ENCODE data around the gene PTTG1.

PTTG1 gene

GRCh38 chr5:160453751-160454150 lies 32.1 kb downstream of the PTTG1 start:
- DNase-seq (ENCODE audit: low read depth): no peak

- no peak for DNase-seq (ENCODE audit: low read depth)
These were observed 33.9 kb downstream of the PTTG1 start for GRCh38 chr5:160455600-160455999.

- DNase-seq (ENCODE audit: low read depth): no peak
These were observed 35.0 kb downstream of the PTTG1 start for GRCh38 chr5:160456480-160457177.

- no peak for DNase-seq (ENCODE audit: low read depth)
These were observed 35.6 kb downstream of the PTTG1 start for GRCh38 chr5:160457252-160457651.

GRCh38 chr5:160458806-160459800 lies 37.4 kb downstream of the PTTG1 start:
- DNase-seq (ENCODE audit: low read depth): no peak

- no peak for DNase-seq (ENCODE audit: low read depth)
These were observed 38.9 kb downstream of the PTTG1 start for GRCh38 chr5:160460377-160461049.

GRCh38 chr5:160461378-160461777 lies 39.7 kb downstream of the PTTG1 start:
- DNase-seq (ENCODE audit: low read depth): no peak

- no peak for DNase-seq (ENCODE audit: low read depth)
These were observed 40.5 kb downstream of the PTTG1 start for GRCh38 chr5:160462167-160462566.

- no peak for DNase-seq (ENCODE audit: low read depth)
These were observed 41.6 kb downstream of the PTTG1 start for GRCh38 chr5:160463227-160463626.

GRCh38 chr5:160463740-160464465 lies 42.2 kb downstream of the PTTG1 start:
- no peak for DNase-seq (ENCODE audit: low read depth)

GRCh38 chr5:160464466-160464797 lies 42.8 kb downstream of the PTTG1 start:
- no peak for DNase-seq (ENCODE audit: low read depth)

- no peak for DNase-seq (ENCODE audit: low read depth)
These were observed 44.5 kb downstream of the PTTG1 start for GRCh38 chr5:160466116-160466515.

- no peak for DNase-seq (ENCODE audit: low read depth)
These were observed 45.4 kb downstream of the PTTG1 start for GRCh38 chr5:160466889-160467554.

- DNase-seq (ENCODE audit: low read depth): peak; percentile 57
These were observed 46.1 kb downstream of the PTTG1 start for GRCh38 chr5:160467555-160468362.

- DNase-seq (ENCODE audit: low read depth): no peak
These were observed 46.8 kb downstream of the PTTG1 start for GRCh38 chr5:160468363-160468975.

GRCh38 chr5:160469156-160470144 lies 47.8 kb downstream of the PTTG1 start:
- no peak for DNase-seq (ENCODE audit: low read depth)

- DNase-seq (ENCODE audit: low read depth): no peak
These were observed 49.0 kb downstream of the PTTG1 start for GRCh38 chr5:160470437-160471361.

GRCh38 chr5:160471761-160472160 lies 50.1 kb downstream of the PTTG1 start:
- no peak for DNase-seq (ENCODE audit: low read depth)

All from activated T-cell treated with anti-CD3 and anti-CD28 coated beads for 1 hour (primary cell).